Measurements from ENCODE around the gene KPNA3.

Gene KPNA3

GRCh38 chr13:49670828-49671227 lies 121.7 kb downstream of the KPNA3 start:
- DNase-seq: no peak

GRCh38 chr13:49669735-49670309 lies 122.7 kb downstream of the KPNA3 start:
- DNase-seq: no peak

GRCh38 chr13:49667773-49668172 lies 124.7 kb downstream of the KPNA3 start:
- no peak for DNase-seq

- DNase-seq: no peak
Measured at GRCh38 chr13:49664606-49665005, 127.9 kb downstream of the KPNA3 start.

GRCh38 chr13:49657241-49657641 lies 135.2 kb downstream of the KPNA3 start:
- no peak for DNase-seq

GRCh38 chr13:49655906-49656305 lies 136.6 kb downstream of the KPNA3 start:
- DNase-seq: no peak

- no peak for DNase-seq
Measured at GRCh38 chr13:49654011-49654410, 138.5 kb downstream of the KPNA3 start.

- DNase-seq: no peak
Measured at GRCh38 chr13:49653478-49653877, 139.0 kb downstream of the KPNA3 start.

GRCh38 chr13:49652355-49653305 lies 139.9 kb downstream of the KPNA3 start:
- DNase-seq: no peak

- no peak for DNase-seq
Measured at GRCh38 chr13:49651570-49652354, 140.7 kb downstream of the KPNA3 start.

- no peak for DNase-seq
Measured at GRCh38 chr13:49649963-49650312, 142.5 kb downstream of the KPNA3 start.

Data from SIG-M5 (cell line).